ENCODE results near the gene BCAM.

The BCAM gene

DNA sequence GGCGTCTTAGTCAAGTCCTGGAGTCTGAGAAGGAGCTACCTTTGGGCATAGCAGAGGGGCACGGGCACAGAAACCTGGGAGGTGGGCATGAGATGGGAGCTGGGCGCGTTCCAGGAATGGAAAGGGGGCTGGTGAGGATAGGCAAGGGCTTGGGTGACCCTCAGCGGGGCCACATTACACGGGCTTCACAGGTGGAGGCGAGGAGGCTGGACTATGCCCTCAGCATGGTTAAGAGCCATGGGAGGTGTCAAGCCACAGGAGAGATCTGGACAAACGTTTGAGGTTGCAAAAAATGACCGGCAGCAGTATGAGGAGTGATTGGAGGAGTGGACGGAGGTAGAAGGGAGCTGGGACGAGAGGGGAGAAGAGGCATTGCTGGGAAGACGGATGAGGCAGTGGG is 58.7 kb downstream of the BCAM start:
- no peak for TF ChIP-seq EZH2phosphoT487 (IDR thresholded peaks at IDR 0.05; ENCODE audit: low read depth)
- TF ChIP-seq, protein P1, sequence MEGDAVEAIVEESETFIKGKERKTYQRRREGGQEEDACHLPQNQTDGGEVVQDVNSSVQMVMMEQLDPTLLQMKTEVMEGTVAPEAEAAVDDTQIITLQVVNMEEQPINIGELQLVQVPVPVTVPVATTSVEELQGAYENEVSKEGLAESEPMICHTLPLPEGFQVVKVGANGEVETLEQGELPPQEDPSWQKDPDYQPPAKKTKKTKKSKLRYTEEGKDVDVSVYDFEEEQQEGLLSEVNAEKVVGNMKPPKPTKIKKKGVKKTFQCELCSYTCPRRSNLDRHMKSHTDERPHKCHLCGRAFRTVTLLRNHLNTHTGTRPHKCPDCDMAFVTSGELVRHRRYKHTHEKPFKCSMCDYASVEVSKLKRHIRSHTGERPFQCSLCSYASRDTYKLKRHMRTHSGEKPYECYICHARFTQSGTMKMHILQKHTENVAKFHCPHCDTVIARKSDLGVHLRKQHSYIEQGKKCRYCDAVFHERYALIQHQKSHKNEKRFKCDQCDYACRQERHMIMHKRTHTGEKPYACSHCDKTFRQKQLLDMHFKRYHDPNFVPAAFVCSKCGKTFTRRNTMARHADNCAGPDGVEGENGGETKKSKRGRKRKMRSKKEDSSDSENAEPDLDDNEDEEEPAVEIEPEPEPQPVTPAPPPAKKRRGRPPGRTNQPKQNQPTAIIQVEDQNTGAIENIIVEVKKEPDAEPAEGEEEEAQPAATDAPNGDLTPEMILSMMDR (IDR thresholded peaks at IDR 0.05; ENCODE audit: low read depth, low read length): no peak
- no peak overlapping the region for H3K27ac ChIP-seq (ENCODE audit: low read length)

DNA sequence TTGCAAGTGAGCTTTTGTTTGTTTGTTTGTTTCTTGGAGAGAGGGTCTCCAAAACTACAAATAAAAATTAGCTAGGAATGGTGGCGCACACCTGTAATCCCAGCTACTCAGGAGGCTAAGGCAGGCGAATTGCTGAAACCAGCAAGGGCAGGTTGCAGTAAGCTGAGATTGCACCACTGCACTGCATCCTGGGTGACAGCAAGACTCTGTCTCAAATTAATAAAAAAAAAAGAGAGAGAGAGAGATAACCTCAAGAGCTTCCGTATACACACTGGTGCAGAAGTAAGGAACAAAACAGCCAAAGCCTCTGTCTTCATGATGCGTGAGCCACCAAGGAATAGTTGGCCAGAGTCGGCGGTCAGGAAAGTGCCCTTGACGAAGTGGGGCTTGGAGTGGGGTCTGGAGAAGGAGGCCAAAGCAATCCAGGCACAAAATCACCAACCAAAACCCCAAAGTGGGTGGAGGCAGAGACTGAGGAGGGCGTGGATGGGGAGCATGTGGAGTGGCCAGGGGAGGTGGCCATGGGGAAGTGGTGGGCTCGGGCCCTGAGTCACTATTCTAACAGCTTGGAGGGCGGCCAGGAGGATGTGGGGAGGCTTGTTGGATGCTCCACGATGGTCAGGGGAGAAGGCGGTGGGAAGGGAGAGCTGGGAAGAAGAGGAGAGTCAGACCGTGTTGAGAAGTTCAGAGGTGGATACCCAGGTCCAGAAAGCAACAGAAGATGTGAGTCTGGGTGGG is 61.0 kb downstream of the BCAM start:
- no peaks in the 10 kb centered on the region for H4K20me1 ChIP-seq (ENCODE audit: insufficient read depth, low read length)
- no peaks in the 10 kb centered on the region for H3K79me2 ChIP-seq (ENCODE audit: low read length)
- H3K9ac ChIP-seq (ENCODE audit: low read length): no peak overlapping the region
- H3K4me3 ChIP-seq (ENCODE audit: low read length): no peak overlapping the region
- no peaks in the 10 kb centered on the region for H3K9me3 ChIP-seq (ENCODE audit: insufficient read depth, low read length)
- H3K36me3 ChIP-seq (replicated peaks; ENCODE audit: low read depth, low read length): no peaks in the 10 kb centered on the region
- H2AFZ ChIP-seq (ENCODE audit: low read depth, low read length): no peak overlapping the region
- TF ChIP-seq, protein P1 (IDR thresholded peaks at IDR 0.05; ENCODE audit: low read depth, low read length): no peak
- TF ChIP-seq EZH2phosphoT487 (IDR thresholded peaks at IDR 0.05; ENCODE audit: low read depth): no peak
- H3K27ac ChIP-seq (ENCODE audit: low read length): no peak overlapping the region
- no peaks in the 10 kb centered on the region; the same call in none of the 2 replicates for H3K27me3 ChIP-seq (ENCODE audit: low read depth, low read length)
- no peak overlapping the region for H3K4me2 ChIP-seq (ENCODE audit: low read length)
- no peaks in the 10 kb centered on the region for H3K4me1 ChIP-seq (ENCODE audit: low read length)

More for the DNA sequence above, 58.7 kb downstream of the BCAM start:
- no peaks in the 10 kb centered on the region for H3K36me3 ChIP-seq (replicated peaks; ENCODE audit: low read depth, low read length)
- H3K27me3 ChIP-seq (ENCODE audit: low read depth, low read length): no peaks in the 10 kb centered on the region; the same call in none of the 2 replicates
- H3K9ac ChIP-seq (ENCODE audit: low read length): no peak overlapping the region
- H3K4me2 ChIP-seq (ENCODE audit: low read length): no peak overlapping the region
- H3K79me2 ChIP-seq (ENCODE audit: low read length): no peaks in the 10 kb centered on the region
- no peak overlapping the region for H2AFZ ChIP-seq (ENCODE audit: low read depth, low read length)
- H3K4me1 ChIP-seq (ENCODE audit: low read length): no peaks in the 10 kb centered on the region
- no peaks in the 10 kb centered on the region for H3K9me3 ChIP-seq (ENCODE audit: insufficient read depth, low read length)
- no peak overlapping the region for H3K4me3 ChIP-seq (ENCODE audit: low read length)
- no peaks in the 10 kb centered on the region for H4K20me1 ChIP-seq (ENCODE audit: insufficient read depth, low read length)

Data from OCI-LY3 (cell line).